OCI-LY3 (cell line): ENCODE measurements around the gene EPHA8.

Experiments
- H2AFZ ChIP-seq: fragments of 200-600, 300-600 bp; shearing (Covaris generic); 2 replicates; pipeline ENCODE4 v1.6.0; 2014; ENCODE audit warnings: antibody characterized with exemption, low read depth, low read length
- H3K27ac ChIP-seq: fragments of 200-600, 300-600 bp; sonication (generic); 2 replicates; pipeline ENCODE4 v1.5.1; 2014; ENCODE audit warnings: mild to moderate bottlenecking, low read length, moderate library complexity, mixed read lengths
- H3K27me3 ChIP-seq: fragments of 200-600, 300-600 bp; sonication (generic); 2 replicates; pipeline ENCODE4 v1.6.1; 2014; ENCODE audit warnings: low read depth, low read length, mixed read lengths
- H3K36me3 ChIP-seq: fragments of 200-600, 300-600 bp; sonication (generic); replicated peaks from 2 replicates; pipeline ENCODE3; 2014; ENCODE audit warnings: low read depth, low read length, mixed read lengths
- H3K4me1 ChIP-seq: fragments of 300-600, 200-600 bp; sonication (generic); 2 replicates; pipeline ENCODE4 v1.6.1; 2014; ENCODE audit warnings: low read length, mixed read lengths
- H3K4me2 ChIP-seq: fragments of 200-600, 300-600 bp; sonication (generic); 2 replicates; pipeline ENCODE4 v1.6.1; 2014; ENCODE audit warnings: low read length, mixed read lengths
- H3K4me3 ChIP-seq: fragments of 300-600, 200-600 bp; sonication (generic); 2 replicates; pipeline ENCODE4 v1.5.1; 2014; ENCODE audit warnings: antibody characterized with exemption, mild to moderate bottlenecking, low read length, moderate library complexity
- H3K79me2 ChIP-seq: fragments of 300-600, 200-600 bp; shearing (Covaris generic); 2 replicates; pipeline ENCODE4 v1.6.1; 2014; ENCODE audit warnings: mild to moderate bottlenecking, low read length, mixed read lengths
- H3K9ac ChIP-seq: fragments of 300-600, 200-600 bp; shearing (Covaris generic); 2 replicates; pipeline ENCODE4 v1.6.0; 2014; ENCODE audit warnings: mild to moderate bottlenecking, low read length, moderate library complexity
- H3K9me3 ChIP-seq: fragments of 200-600, 300-600 bp; shearing (Covaris generic); 2 replicates; pipeline ENCODE4 v1.6.1; 2014; ENCODE audit warnings: low read length, mixed read lengths; ENCODE audit not compliant: insufficient read depth
- H4K20me1 ChIP-seq: fragments of 200-600, 300-600 bp; sonication (generic); 2 replicates; pipeline ENCODE4 v1.6.1; 2016; ENCODE audit warnings: low read length, mixed read lengths; ENCODE audit not compliant: insufficient read depth
- CTCF ChIP-seq: fragments of 200-600, 300-600 bp; sonication (generic); IDR thresholded peaks from 2 replicates; pipeline ENCODE4 v1.5.1; 2014; ENCODE audit warnings: antibody characterized with exemption, low read length, low read depth
- EZH2phosphoT487 ChIP-seq: fragments of 200-600 bp; shearing (Covaris generic); IDR thresholded peaks from 2 replicates; pipeline ENCODE4 v1.6.1; 2018; ENCODE audit warnings: antibody characterized with exemption, mixed run types, low read depth

The EPHA8 gene

DNA sequence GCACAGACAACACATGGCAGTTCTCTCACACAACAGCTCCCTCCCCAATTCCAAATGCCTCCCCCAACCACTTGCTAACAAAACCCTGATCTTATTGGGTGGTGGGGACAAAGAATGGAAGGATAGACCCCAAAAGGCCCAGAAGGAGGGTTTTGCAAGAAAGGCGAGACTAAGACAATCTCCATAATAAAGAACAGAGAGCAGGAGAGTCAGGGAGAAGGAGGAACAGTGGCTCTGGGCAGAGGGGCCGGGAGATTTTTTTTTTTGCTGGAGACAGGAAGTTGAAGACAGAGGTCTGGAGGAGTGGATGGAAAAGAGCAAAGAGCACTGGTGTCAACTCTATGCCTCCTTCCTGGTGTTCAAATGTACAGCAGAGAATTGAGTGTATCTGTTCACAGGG lies 66.6 kb downstream of the EPHA8 start:
- no peak for TF ChIP-seq EZH2phosphoT487
- no peak for TF ChIP-seq CTCF
- no peak overlapping the region for H3K27ac ChIP-seq
- H3K27me3 ChIP-seq, result no peaks in the 10 kb centered on the region
- no peaks in the 10 kb centered on the region for H3K9me3 ChIP-seq
- no peaks in the 10 kb centered on the region for H3K36me3 ChIP-seq
- no peaks in the 10 kb centered on the region for H3K79me2 ChIP-seq
- no peaks in the 10 kb centered on the region for H4K20me1 ChIP-seq
- no peaks in the 10 kb centered on the region for H3K4me1 ChIP-seq
- H3K9ac ChIP-seq, result no peak overlapping the region
- H3K4me2 ChIP-seq, result no peak overlapping the region
- H3K4me3 ChIP-seq, result no peak overlapping the region
- no peak overlapping the region for H2AFZ ChIP-seq

DNA sequence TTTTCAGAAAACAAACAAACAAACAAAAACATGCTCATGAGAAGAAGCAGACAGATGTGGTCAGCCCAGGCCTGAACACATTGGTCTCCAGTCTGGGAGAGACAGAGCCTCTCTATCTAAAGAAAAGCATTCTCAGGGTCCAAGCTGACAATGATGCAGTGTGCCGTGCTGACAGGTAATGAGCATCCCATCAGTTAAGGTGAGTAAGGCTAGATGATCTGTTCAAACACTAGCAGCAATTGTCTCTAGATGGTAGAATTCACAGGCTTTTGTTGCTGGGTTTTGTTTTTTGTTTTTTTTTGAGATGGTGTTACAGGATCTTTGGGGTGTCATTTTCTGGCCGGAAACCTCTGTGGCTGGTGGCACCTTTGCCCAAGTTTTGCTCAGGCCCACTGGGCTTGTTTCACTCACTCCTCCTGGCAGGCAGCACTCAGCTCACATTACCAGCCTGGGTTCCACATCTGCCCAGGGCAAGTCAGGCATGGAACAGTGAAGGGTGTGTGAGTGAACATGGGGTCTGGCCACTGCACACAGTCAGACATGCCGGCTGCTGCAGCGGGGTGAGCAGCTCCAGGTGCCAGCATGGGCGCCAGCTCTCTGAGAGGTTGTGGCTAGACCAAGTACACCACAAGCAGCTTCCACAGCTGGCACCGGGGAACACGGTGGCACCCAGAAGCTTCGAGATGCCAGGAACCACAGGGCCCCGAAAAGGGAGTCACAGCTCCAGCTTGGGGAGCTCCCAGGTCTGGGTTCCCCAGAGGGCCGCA lies 70.6 kb downstream of the EPHA8 start:
- Histone ChIP-seq H3K4me2 (no peak overlapping the region), H3K27ac (no peak overlapping the region), H3K27me3 (no peaks in the 10 kb centered on the region), H3K9me3 (no peaks in the 10 kb centered on the region), H3K36me3 (no peaks in the 10 kb centered on the region), H3K4me3 (no peak overlapping the region), H4K20me1 (no peaks in the 10 kb centered on the region), H3K9ac (no peak overlapping the region), H3K4me1 (no peaks in the 10 kb centered on the region; the same call in 1 of the 2 replicates), H3K79me2 (no peaks in the 10 kb centered on the region), H2AFZ (no peak overlapping the region)
- TF ChIP-seq CTCF (no peak), EZH2phosphoT487 (no peak)

GRCh38 chr1:22635436-22635835 lies 72.1 kb downstream of the EPHA8 start:
- no peaks in the 10 kb centered on the region for H3K27me3 ChIP-seq
- no peaks in the 10 kb centered on the region for H3K9me3 ChIP-seq
- H3K27ac ChIP-seq, result no peak overlapping the region
- no peaks in the 10 kb centered on the region for H4K20me1 ChIP-seq
- H3K4me3 ChIP-seq, result no peak overlapping the region
- no peak overlapping the region for H3K9ac ChIP-seq
- no peaks in the 10 kb centered on the region; the same call in 1 of the 2 replicates for H3K4me1 ChIP-seq
- no peaks in the 10 kb centered on the region for H3K79me2 ChIP-seq
- H3K4me2 ChIP-seq, result no peak overlapping the region
- H2AFZ ChIP-seq, result no peak overlapping the region
- no peaks in the 10 kb centered on the region for H3K36me3 ChIP-seq
- TF ChIP-seq EZH2phosphoT487 (no peak), CTCF (no peak)

GRCh38 chr1:22636353-22636752 lies 73.1 kb downstream of the EPHA8 start, which contains the start of gene C1QA:
Gene C1QA (plus strand): TSS chr1:22636628. CDS start chr1:22637617, 989 bp downstream.
- H4K20me1 ChIP-seq, result no peaks in the 10 kb centered on the region
- no peak within 1 kb of the TSS for H3K27ac ChIP-seq
- no peak within 1 kb of the TSS for H2AFZ ChIP-seq
- no peaks in the 10 kb centered on the region for H3K36me3 ChIP-seq
- no peaks in the 10 kb centered on the region for H3K9me3 ChIP-seq
- no peak within 1 kb of the TSS for H3K9ac ChIP-seq
- H3K4me2 ChIP-seq, result no peak within 1 kb of the TSS
- no peaks in the 10 kb centered on the region; the same call in 1 of the 2 replicates for H3K4me1 ChIP-seq
- no peak within 1 kb of the TSS for H3K4me3 ChIP-seq
- no peaks in the 10 kb centered on the region for H3K27me3 ChIP-seq
- H3K79me2 ChIP-seq, result no peaks in the 10 kb centered on the region
- no peak for TF ChIP-seq CTCF
- no peak for TF ChIP-seq EZH2phosphoT487
